ENCODE data around the gene RBM39.

GRCh38 chr20:35662551-35662950 lies 79.5 kb downstream of the RBM39 start:
- TF ChIP-seq CTCF (IDR thresholded peaks at IDR 0.05) (no peak), EP300 (IDR thresholded peaks at IDR 0.05) (no peak), POLR2A (IDR thresholded peaks at IDR 0.05) (no peak)

All from tibial nerve (tissue), 4 donors.